Adrenal gland (tissue), 5 donors: ENCODE results near the gene MIEN1.
A peak's percentile ranks its signal among the peaks of the same experiment; 100 is the strongest.

Experiments used
- POLR2A ChIP-seq, 2 donors: fragments of 450-650 bp; IDR thresholded peaks; one replicate each; pipeline ENCODE4 v1.6.1; 2017; ENCODE audit warnings: antibody characterized with exemption in 2 of 2, mild to moderate bottlenecking in 2 of 2, moderate library complexity in 1 of 2
- TF ChIP-seq, protein P1 (sequence below), 6 experiments: fragments of 450-650 bp in 4 of 6; fragments of 200-600 bp in 2 of 6; sonication (generic) in 1 of 6; IDR thresholded peaks; 1 replicate in 5 of 6; 2 replicates in 1 of 6; pipeline versions ENCODE4 v1.5.1 to v1.8.0; 2016 to 2021; ENCODE audit warnings: antibody characterized with exemption in 6 of 6, mild to moderate bottlenecking in 2 of 6, moderate library complexity in 1 of 6
- donor health status: DM: no; HTN: no; CAD: no.

GRCh38 chr17:39754161-39754957, 24.0 kb upstream of the MIEN1 start:
- TF ChIP-seq, protein P1, sequence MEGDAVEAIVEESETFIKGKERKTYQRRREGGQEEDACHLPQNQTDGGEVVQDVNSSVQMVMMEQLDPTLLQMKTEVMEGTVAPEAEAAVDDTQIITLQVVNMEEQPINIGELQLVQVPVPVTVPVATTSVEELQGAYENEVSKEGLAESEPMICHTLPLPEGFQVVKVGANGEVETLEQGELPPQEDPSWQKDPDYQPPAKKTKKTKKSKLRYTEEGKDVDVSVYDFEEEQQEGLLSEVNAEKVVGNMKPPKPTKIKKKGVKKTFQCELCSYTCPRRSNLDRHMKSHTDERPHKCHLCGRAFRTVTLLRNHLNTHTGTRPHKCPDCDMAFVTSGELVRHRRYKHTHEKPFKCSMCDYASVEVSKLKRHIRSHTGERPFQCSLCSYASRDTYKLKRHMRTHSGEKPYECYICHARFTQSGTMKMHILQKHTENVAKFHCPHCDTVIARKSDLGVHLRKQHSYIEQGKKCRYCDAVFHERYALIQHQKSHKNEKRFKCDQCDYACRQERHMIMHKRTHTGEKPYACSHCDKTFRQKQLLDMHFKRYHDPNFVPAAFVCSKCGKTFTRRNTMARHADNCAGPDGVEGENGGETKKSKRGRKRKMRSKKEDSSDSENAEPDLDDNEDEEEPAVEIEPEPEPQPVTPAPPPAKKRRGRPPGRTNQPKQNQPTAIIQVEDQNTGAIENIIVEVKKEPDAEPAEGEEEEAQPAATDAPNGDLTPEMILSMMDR (IDR thresholded peaks at IDR 0.05) = peak; percentile 63 to 99 (median 94)
- peak; percentile 36 to 70 for TF ChIP-seq POLR2A (IDR thresholded peaks at IDR 0.05)
